GM12878 (cell line): Measurements from ENCODE around the gene GIGYF2. TPM values are rescaled to one million over a fixed set of nuclear protein-coding genes. Genes with fewer than 3 reads are reported as not detected.

ENCODE experiments used
- ATAC-seq: fragments of 200-7000 bp; cut with Tn5 transposase; 3 replicates; pipeline ENCODE4 v1.9.1; 2020; ENCODE audit warnings: mild to moderate bottlenecking, moderate library complexity
- BruUV-seq: library from RNA; stranded (reverse); fragments of 400-500 nt; replicated peaks from 2 replicates; lab custom pipeline; 2021; lab: Mats Ljungman, UMichigan
- CTCF ChIA-PET: fragments of 300-600 bp; sonication (Branson Sonifier 250); formaldehyde crosslinking; extraction: SDS; loops from one replicate; lab custom pipeline; 2021; ENCODE audit warnings: inconsistent platforms; lab: Yijun Ruan, JAX
- POLR2A ChIA-PET: fragments of 350-600 bp; formaldehyde crosslinking; extraction: SDS; loops from one replicate; lab custom pipeline; 2021; ENCODE audit warnings: inconsistent platforms; lab: Charles Lee
- RAD21 ChIA-PET: fragments of 300-600 bp; sonication (Branson Sonifier 250); formaldehyde crosslinking; loops from one replicate; lab custom pipeline; 2023; ENCODE audit warnings: antibody characterized with exemption; ENCODE audit not compliant: unreplicated experiment; lab: Charles Lee
- SMC1A ChIA-PET: fragments of 300-600 bp; sonication (Branson Sonifier 250); formaldehyde crosslinking; loops from one replicate; lab custom pipeline; 2023; ENCODE audit not compliant: unreplicated experiment, uncharacterized antibody; lab: Charles Lee
- DNase-seq: peaks from one replicate; pipeline ENCODE4 v3.0.0-alpha.2; 2011; ENCODE audit warnings: low read depth, low spot score
- FAIRE-seq: peaks from 3 replicates; lab custom pipeline; 2011; peaks lifted over from hg19 to GRCh38; lab: Jason Lieb, UNC
- H2AFZ ChIP-seq: 2 replicates; pipeline ENCODE4 v1.6.0; 2011; ENCODE audit warnings: low read depth, low read length, control low read depth; ENCODE audit not compliant: control insufficient read depth
- H3K27ac ChIP-seq: 2 replicates; pipeline ENCODE4 v1.5.1; 2011; ENCODE audit warnings: control low read depth; ENCODE audit not compliant: control insufficient read depth, insufficient read depth
- H3K27me3 ChIP-seq, 2 experiments: replicated peaks in 1 of 2; 2 replicates each; pipeline versions ENCODE4 v1.6.0 to v1.6.1; 2011; ENCODE audit warnings: low read length in 1 of 2; ENCODE audit not compliant: control insufficient read depth in 2 of 2, insufficient read depth in 2 of 2
- H3K36me3 ChIP-seq, 2 experiments: 2 replicates each; pipeline ENCODE4 v1.5.1; 2011; ENCODE audit warnings: low read length in 1 of 2; ENCODE audit not compliant: control insufficient read depth in 2 of 2, insufficient read depth in 2 of 2
- H3K4me1 ChIP-seq: 2 replicates; pipeline ENCODE4 v1.6.1; 2011; ENCODE audit warnings: mild to moderate bottlenecking, low read length, moderate library complexity, mixed read lengths; ENCODE audit not compliant: control insufficient read depth, insufficient read depth
- H3K4me2 ChIP-seq: 2 replicates; pipeline ENCODE4 v1.6.0; 2011; ENCODE audit warnings: control low read depth; ENCODE audit not compliant: control insufficient read depth, insufficient read depth
- H3K4me3 ChIP-seq: fragments of 200-600 bp; sonication (generic); 2 replicates; pipeline ENCODE4 v1.5.1; 2016
- H3K79me2 ChIP-seq: 2 replicates; pipeline ENCODE4 v1.6.0; 2011; ENCODE audit warnings: low read length; ENCODE audit not compliant: control insufficient read depth, insufficient read depth
- H3K9ac ChIP-seq: 2 replicates; pipeline ENCODE4 v1.8.0; 2011; ENCODE audit warnings: low read length, control low read depth, mixed read lengths; ENCODE audit not compliant: control insufficient read depth, insufficient read depth
- H3K9me3 ChIP-seq: replicated peaks from 3 replicates; pipeline ENCODE4 v1.5.1; 2011; ENCODE audit warnings: mild to moderate bottlenecking, low read length; ENCODE audit not compliant: control insufficient read depth, insufficient read depth
- H4K20me1 ChIP-seq: 2 replicates; pipeline ENCODE4 v1.6.0; 2011; ENCODE audit not compliant: control insufficient read depth, insufficient read depth
- BMI1 ChIP-seq: fragments of 450-650 bp; IDR thresholded peaks from 2 replicates; pipeline ENCODE4 v1.6.1; 2016; ENCODE audit warnings: mild to moderate bottlenecking, moderate library complexity, borderline replicate concordance
- CBFB ChIP-seq: IDR thresholded peaks from 2 replicates; pipeline ENCODE4 v1.6.1; 2016; ENCODE audit warnings: antibody characterized with exemption, low read depth
- CEBPB ChIP-seq, 2 experiments: fragments of 150-350 bp in 1 of 2; IDR thresholded peaks; 2 replicates each; pipeline ENCODE4 v1.6.1; 2012 to 2014; ENCODE audit warnings: low read depth in 2 of 2, low read length in 2 of 2, borderline replicate concordance in 1 of 2, inconsistent platforms in 1 of 2
- HDAC2 ChIP-seq: fragments of 200-600 bp; sonication (generic); IDR thresholded peaks from 2 replicates; pipeline ENCODE4 v1.6.1; 2017
- POLR2A ChIP-seq: IDR thresholded peaks from 2 replicates; pipeline ENCODE4 v1.6.1; 2011; ENCODE audit warnings: low read depth, mild to moderate bottlenecking, low read length
- SIN3A ChIP-seq: IDR thresholded peaks from 2 replicates; pipeline ENCODE4 v1.6.1; 2012; ENCODE audit warnings: low read depth, low read length, improper control_type of control experiment
- SMAD1 ChIP-seq: fragments of 450-650 bp; IDR thresholded peaks from 2 replicates; pipeline ENCODE4 v1.6.1; 2018; ENCODE audit warnings: mild to moderate bottlenecking, low read depth; ENCODE audit not compliant: partially characterized antibody
- WGBS: methylation state at CpG from one replicate; pipeline ENCODE4 v1.1.6; 2016; ENCODE audit warnings: low lambda C conversion rate; ENCODE audit not compliant: insufficient replicate concordance, insufficient coverage; ENCODE audit errors: missing lambda C conversion rate; 5-methylcytosine and 5-hydroxymethylcytosine counted together
- in situ Hi-C: fragments of 300-500 bp; cut with MboI; formaldehyde crosslinking; loops from 9 replicates; pipeline ENCODE4 v1.14.3; 2018; ENCODE audit warnings: mixed read lengths
- intact Hi-C: fragments of 100-400 bp; cut with micrococcal nuclease; formaldehyde crosslinking; loops from one replicate; pipeline ENCODE4 v1.14.2; 2022; ENCODE audit not compliant: unreplicated experiment
- polyA plus RNA-seq, 11 experiments: library from polyadenylated mRNA; depleted of rRNA in 4 of 11; unstranded in 6 of 11; stranded (reverse) in 5 of 11; fragments of >200 nt; fragmentation: Nextera tagmentation in 4 of 11; fragmentation: Illumina TruSeq in 1 of 11; extraction: Ambion mirVana in 4 of 11; extraction: Trizol in 1 of 11; gene quantifications; 1 replicate in 1 of 11; 2 replicates in 10 of 11; pipeline versions ENCODE4 v1.2.1 to v1.2.3, GENCODE V29; 2011 to 2016; ENCODE audit warnings: inconsistent platforms in 2 of 11, missing spikeins in 2 of 11, low read depth in 1 of 11
- total RNA-seq, 4 experiments: library from RNA; depleted of rRNA in 3 of 4; stranded (reverse); fragments of >200 nt in 3 of 4; fragmentation: Illumina TruSeq in 1 of 4; extraction: Trizol in 1 of 4; gene quantifications; 2 replicates each; pipeline versions ENCODE4 v1.2.1 to v1.2.3, GENCODE V29; 2013 to 2021
- TF ChIP-seq, protein P1 (sequence below): fragments of 450-650 bp; IDR thresholded peaks from 2 replicates; pipeline ENCODE4 v1.6.1; 2017; ENCODE audit warnings: borderline replicate concordance
- TF ChIP-seq, protein P2 (sequence below): fragments of 450-650 bp; IDR thresholded peaks from 2 replicates; pipeline ENCODE4 v1.6.1; 2017; ENCODE audit warnings: mild to moderate bottlenecking
- TF ChIP-seq, protein P3 (sequence below): IDR thresholded peaks from 2 replicates; pipeline ENCODE4 v1.6.1; 2012; ENCODE audit warnings: mild to moderate bottlenecking, low read depth, low read length

Gene GIGYF2
- total and polyA plus RNA-seq, 10 of the 15 experiments (the other 5 are each of a cell fraction or from before 2014, with no cell fraction given): 12.2 to 47.2 (median 39.0) TPM

DNA sequence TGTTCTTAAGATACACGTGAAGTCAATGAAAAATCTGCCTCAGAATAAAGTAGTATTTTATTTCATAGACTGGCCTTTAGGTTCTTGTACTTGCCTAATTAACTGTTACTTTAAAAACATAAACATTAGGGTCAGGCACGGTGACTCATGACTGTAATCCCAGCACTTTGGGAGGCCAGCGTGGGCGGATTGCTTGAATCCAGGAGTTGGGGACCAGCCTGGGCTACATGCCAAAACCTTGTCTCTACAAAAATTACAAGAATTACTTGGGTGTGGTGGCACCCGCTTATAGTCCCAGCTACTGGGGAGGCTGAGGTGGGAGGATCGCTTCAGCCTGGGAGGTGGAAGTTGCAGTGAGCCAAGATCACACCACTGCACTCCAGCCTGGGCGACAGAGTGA, 157.0 kb downstream of the GIGYF2 start:
- Histone ChIP-seq H3K27me3 (no peaks in the 10 kb centered on the region), H2AFZ (no peak overlapping the region), H3K79me2 (no peaks in the 10 kb centered on the region), H4K20me1 (no peaks in the 10 kb centered on the region), H3K4me3 (no peak overlapping the region), H3K9ac (no peak overlapping the region), H3K4me2 (no peak overlapping the region), H3K9me3 (no peaks in the 10 kb centered on the region), H3K27ac (no peak overlapping the region), H3K36me3 (peaks cover 7 to 26% of the 10 kb centered on the region in 2 experiments; a peak in 3 of 4 replicates)
- ChIA-PET CTCF (interaction anchor here (0.6 to 4.1 kb wide), 11 partner anchors 10 to 397 kb away, joined by 3 to 37 read pairs (median 3); partner anchors contain the start of gene ATG16L1), SMC1A (interaction anchor here (0.9 to 3.3 kb wide), 4 partner anchors 175 to 397 kb away, joined by 3 to 19 read pairs (median 12); partner anchors contain the start of genes ATG16L1 and INPP5D), RAD21 (interaction anchor here (1.0 to 1.9 kb wide), 5 partner anchors 13 to 397 kb away, joined by 3 to 8 read pairs (median 4); partner anchors contain the start of gene ATG16L1)
- FAIRE-seq (no peak), DNase-seq (no peak)
- no TSS peak for BruUV-seq
- in situ Hi-C loops: loop anchor here (5.0 kb wide), 2 partner anchors 173 to 398 kb away; partner anchors contain the start of gene ATG16L1
- intact Hi-C loops: loop anchor here (5.0 kb wide), 1 partner anchor 173 kb away; no protein-coding TSS in a partner anchor
- WGBS: 83% methylated on average over 7 of the region's 7 CpGs
- no peak for TF ChIP-seq BMI1
- no peak for TF ChIP-seq SMAD1
- TF ChIP-seq CEBPB (IDR thresholded peaks at IDR 0.05; ENCODE audit: borderline replicate concordance in 1 of 2, low read depth in 2 of 2, low read length in 2 of 2): no peak
- TF ChIP-seq, all 136 proteins: peak for 0
- ATAC-seq: no peak
- POLR2A ChIA-PET: no interaction called here
- no peaks in the 10 kb centered on the region for H3K4me1 ChIP-seq

DNA sequence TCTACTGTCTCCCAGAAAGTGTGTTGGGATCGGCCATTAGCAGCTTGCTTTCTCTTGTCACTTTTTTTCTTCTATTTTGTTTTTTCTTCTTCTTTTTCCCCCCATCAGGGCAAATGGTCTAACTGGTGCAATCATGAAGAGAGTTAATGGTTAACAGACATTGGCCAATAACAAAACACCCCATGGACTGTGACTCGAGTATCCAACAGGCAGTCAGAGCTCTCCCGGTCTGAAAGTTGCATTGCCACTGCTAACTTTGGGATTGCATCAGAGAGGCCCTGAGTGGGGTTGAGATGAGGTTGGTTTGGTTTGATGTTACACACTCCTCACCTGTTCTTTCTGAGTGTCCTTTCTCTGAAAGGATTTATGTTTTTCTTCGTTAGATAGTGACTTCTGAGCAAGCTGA, 160.0 kb downstream of the GIGYF2 start:
- ChIA-PET RAD21 (interaction anchor here (1.4 kb wide), 1 partner anchor 196 kb away, joined by 3 read pairs; no protein-coding TSS in a partner anchor), POLR2A (no interaction called here), CTCF (interaction anchor here (1.0 to 1.7 kb wide), 2 partner anchors 172 to 197 kb away, joined by 3 to 8 read pairs; no protein-coding TSS in a partner anchor), SMC1A (no interaction called here)
- no peaks in the 10 kb centered on the region for H3K27me3 ChIP-seq
- peaks cover 6 to 17% of the 10 kb centered on the region in 2 experiments; a peak in 3 of 4 replicates for H3K36me3 ChIP-seq
- BruUV-seq: no TSS peak
- DNase-seq (no peak), ATAC-seq (no peak), FAIRE-seq (no peak)
- H3K9ac ChIP-seq: no peak overlapping the region
- H3K4me1 ChIP-seq: no peaks in the 10 kb centered on the region
- no peaks in the 10 kb centered on the region for H4K20me1 ChIP-seq
- no peak overlapping the region for H3K4me3 ChIP-seq
- no peak overlapping the region for H2AFZ ChIP-seq
- no peaks in the 10 kb centered on the region for H3K9me3 ChIP-seq
- in situ Hi-C loops: no loop called here
- H3K27ac ChIP-seq: no peak overlapping the region
- no peak overlapping the region for H3K4me2 ChIP-seq
- H3K79me2 ChIP-seq: no peaks in the 10 kb centered on the region
- intact Hi-C loops: no loop called here
- WGBS: 86% methylated on average over 4 of the region's 4 CpGs
- TF ChIP-seq, protein P1, sequence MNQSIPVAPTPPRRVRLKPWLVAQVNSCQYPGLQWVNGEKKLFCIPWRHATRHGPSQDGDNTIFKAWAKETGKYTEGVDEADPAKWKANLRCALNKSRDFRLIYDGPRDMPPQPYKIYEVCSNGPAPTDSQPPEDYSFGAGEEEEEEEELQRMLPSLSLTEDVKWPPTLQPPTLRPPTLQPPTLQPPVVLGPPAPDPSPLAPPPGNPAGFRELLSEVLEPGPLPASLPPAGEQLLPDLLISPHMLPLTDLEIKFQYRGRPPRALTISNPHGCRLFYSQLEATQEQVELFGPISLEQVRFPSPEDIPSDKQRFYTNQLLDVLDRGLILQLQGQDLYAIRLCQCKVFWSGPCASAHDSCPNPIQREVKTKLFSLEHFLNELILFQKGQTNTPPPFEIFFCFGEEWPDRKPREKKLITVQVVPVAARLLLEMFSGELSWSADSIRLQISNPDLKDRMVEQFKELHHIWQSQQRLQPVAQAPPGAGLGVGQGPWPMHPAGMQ: no peak
- TF ChIP-seq CBFB: no peak
- TF ChIP-seq HDAC2: no peak
- TF ChIP-seq SIN3A: no peak
- TF ChIP-seq POLR2A: no peak
- TF ChIP-seq, protein P2, sequence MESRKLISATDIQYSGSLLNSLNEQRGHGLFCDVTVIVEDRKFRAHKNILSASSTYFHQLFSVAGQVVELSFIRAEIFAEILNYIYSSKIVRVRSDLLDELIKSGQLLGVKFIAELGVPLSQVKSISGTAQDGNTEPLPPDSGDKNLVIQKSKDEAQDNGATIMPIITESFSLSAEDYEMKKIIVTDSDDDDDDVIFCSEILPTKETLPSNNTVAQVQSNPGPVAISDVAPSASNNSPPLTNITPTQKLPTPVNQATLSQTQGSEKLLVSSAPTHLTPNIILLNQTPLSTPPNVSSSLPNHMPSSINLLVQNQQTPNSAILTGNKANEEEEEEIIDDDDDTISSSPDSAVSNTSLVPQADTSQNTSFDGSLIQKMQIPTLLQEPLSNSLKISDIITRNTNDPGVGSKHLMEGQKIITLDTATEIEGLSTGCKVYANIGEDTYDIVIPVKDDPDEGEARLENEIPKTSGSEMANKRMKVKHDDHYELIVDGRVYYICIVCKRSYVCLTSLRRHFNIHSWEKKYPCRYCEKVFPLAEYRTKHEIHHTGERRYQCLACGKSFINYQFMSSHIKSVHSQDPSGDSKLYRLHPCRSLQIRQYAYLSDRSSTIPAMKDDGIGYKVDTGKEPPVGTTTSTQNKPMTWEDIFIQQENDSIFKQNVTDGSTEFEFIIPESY: no peak
- TF ChIP-seq, protein P3, sequence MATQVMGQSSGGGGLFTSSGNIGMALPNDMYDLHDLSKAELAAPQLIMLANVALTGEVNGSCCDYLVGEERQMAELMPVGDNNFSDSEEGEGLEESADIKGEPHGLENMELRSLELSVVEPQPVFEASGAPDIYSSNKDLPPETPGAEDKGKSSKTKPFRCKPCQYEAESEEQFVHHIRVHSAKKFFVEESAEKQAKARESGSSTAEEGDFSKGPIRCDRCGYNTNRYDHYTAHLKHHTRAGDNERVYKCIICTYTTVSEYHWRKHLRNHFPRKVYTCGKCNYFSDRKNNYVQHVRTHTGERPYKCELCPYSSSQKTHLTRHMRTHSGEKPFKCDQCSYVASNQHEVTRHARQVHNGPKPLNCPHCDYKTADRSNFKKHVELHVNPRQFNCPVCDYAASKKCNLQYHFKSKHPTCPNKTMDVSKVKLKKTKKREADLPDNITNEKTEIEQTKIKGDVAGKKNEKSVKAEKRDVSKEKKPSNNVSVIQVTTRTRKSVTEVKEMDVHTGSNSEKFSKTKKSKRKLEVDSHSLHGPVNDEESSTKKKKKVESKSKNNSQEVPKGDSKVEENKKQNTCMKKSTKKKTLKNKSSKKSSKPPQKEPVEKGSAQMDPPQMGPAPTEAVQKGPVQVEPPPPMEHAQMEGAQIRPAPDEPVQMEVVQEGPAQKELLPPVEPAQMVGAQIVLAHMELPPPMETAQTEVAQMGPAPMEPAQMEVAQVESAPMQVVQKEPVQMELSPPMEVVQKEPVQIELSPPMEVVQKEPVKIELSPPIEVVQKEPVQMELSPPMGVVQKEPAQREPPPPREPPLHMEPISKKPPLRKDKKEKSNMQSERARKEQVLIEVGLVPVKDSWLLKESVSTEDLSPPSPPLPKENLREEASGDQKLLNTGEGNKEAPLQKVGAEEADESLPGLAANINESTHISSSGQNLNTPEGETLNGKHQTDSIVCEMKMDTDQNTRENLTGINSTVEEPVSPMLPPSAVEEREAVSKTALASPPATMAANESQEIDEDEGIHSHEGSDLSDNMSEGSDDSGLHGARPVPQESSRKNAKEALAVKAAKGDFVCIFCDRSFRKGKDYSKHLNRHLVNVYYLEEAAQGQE: no peak
